KBM-7 (cell line): Measurements from ENCODE around the gene TFPT.
"Not testable (repeated sequence)": the region's sequence is repeated elsewhere in the genome, so short reads cannot be mapped to it uniquely, and the experiment has no call there.

Experiments
- DNase-seq: peaks from one replicate; pipeline ENCODE4 v3.0.0-alpha.2; 2015
- in situ Hi-C: fragments of 300-500 bp; cut with MboI; formaldehyde crosslinking; loops from 2 replicates; pipeline ENCODE4 v1.14.3; 2020; ENCODE audit warnings: low sequenced_read_pairs, low pct_unique_long_range_greater_than_20kb, mixed read lengths

TFPT gene

DNA sequence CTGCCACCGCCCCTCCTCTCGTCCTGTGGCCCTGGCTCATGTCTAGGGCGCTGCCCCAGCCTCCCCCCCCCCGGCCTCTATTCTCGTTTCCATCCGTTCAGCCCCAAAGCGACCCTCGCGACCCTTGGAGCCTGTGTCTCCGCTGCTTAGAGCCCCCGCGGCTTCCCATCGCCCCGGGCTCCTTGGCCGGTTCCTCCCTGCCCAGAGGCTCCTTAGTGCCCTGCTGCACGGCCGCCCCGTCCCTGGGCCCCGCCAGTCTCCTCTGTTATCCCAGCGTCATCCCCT, 12.9 kb upstream of the TFPT start:
- in situ Hi-C loops: no loop called here
- no peak for DNase-seq

DNA sequence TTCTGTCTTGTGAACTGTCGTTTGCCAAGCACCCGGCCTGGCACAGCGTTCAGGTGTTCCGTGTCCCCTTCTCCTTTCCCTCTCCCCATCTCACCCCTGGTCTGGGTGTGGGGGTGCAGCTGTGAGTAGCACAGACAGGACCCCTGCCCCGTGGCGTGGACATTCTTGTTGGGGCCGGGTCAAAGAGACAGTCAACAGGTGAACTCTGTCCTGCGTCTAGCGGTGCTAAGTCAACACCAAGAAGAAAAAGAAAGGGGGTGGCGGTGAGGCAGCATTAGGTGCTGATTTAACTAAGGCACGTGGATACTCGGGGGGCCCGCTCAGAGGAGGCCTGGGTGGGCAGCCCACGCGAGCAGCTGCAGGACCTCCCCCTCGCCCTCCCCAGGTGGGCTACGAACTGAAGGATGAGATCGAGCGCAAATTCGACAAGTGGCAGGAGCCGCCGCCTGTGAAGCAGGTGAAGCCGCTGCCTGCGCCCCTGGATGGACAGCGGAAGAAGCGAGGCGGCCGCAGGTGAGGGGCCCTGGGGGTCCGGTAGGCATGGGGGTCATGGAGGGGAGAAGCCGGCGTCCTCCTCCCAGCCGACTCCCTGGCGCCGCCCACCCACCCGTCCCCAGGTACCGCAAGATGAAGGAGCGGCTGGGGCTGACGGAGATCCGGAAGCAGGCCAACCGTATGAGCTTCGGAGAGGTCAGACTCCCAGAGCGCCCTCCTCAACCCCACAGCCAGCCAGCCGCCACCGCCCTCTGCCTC, 12.4 kb upstream of the TFPT start:
- in situ Hi-C loops: no loop called here
- DNase-seq: no peak

DNA sequence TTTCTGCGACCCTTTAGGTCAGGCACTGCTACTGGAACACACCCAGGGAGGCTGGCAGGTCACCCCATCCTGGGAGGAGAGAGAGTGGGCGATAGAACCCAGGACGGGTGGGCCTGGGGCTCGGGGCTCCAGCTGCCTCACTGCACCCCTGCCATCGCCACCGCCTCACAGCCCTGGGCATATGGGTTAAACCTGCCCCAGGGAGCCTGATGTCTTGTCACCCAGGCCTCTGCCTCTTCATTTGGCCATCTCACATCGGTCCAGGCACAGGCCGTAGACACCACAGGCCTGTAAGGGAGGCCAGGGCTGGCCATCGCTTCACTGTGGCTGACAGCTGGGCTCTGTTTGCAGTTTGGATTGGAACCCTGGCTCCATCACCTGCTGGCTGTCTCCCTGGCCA, 10.3 kb upstream of the TFPT start:
- in situ Hi-C loops: no loop called here

DNA sequence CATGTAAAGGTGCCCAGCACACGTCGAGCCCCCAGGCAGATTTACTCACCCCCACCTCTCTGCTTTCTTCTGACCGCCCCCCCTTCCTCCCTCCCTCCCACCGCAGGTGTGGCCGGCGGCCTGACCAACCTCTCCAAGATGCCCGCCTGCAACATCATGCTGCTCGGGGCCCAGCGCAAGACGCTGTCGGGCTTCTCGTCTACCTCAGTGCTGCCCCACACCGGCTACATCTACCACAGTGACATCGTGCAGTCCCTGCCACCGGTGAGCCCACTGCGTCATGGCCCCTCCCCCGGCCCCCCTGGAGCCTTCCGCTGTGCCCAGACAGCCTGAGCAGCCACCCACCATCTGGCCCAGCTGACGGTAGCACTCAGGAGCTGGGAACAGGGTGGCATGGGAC, 8.9 kb upstream of the TFPT start:
- DNase-seq: no peak
- in situ Hi-C loops: no loop called here

More for the DNA sequence above, 10.3 kb upstream of the TFPT start:
- no peak for DNase-seq

DNA sequence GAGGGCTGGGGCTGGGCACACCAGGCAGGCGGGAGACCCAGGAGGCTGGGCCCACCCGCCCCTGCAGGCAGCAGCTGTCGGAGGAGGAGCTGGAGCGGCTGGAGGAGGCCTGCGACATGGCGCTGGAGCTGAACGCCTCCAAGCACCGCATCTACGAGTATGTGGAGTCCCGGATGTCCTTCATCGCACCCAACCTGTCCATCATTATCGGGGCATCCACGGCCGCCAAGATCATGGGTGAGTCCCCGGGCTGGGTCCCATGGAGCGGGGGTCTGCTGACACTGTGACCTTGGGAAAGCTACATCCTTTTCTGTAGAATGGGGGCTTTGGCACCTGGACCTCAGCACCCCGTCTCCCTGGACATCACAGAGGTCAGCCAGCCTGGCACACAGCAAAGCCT, 8.2 kb upstream of the TFPT start:
- in situ Hi-C loops: no loop called here
- no peak for DNase-seq

DNA sequence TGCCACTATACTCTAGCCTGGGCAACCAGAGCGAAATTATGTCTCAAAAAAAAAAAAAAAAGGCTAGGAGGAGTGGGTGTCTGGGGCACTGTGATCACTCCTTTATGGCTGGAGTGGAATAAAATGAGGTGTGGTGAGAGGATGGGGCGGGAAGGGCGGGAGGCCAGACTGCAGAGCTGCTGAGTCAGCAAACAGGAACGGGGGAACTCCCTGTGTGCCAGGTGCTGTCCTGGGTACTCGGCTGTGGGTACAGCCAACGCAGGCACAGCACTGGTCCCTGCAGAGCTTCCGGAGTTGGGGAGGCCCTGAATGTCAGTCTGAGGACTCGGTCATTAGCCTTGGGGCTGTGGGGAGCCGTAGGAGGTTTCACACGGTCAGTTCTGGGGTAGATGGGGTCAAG, 5.8 kb upstream of the TFPT start:
- no peak for DNase-seq
- in situ Hi-C loops: no loop called here

DNA sequence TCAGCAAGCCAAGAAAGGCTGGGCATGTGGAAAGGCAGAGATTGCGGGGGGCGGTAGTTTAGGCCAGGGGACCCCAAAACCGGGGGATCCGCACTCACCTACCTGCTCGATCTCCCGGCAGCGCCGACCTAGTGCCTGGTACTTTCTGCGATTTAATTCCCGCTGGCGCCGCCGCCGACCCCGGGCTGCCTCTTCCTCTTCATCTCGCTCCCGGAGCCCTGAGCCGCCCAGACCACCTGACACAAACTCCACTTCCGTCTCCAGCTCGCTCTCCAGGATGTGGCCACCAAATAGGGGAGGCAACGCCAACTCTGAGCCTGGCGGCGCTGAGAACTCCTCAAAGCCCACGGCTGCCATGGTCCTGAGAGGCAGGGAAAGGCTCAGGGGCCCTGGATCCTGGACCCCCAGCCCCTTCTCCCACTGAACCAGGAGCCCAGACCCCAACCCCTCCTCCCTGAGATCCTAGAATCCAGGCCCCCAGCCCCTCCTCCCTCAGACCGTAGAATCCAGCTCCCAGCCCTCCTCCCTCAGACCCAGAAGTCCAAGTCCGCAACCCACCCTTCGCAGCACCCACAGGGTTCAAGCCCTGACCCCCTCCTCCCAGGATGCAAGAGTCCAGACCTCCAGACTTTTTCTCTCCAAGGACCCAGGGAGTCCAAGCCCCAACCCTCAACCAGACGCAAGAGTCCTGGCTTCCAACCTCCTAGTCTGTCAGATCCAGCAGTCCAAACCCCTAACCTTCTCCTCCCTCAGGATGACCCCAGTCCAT, 933 bp downstream of the TFPT start:
- DNase-seq: peak; percentile 74
- in situ Hi-C loops: no loop called here

DNA sequence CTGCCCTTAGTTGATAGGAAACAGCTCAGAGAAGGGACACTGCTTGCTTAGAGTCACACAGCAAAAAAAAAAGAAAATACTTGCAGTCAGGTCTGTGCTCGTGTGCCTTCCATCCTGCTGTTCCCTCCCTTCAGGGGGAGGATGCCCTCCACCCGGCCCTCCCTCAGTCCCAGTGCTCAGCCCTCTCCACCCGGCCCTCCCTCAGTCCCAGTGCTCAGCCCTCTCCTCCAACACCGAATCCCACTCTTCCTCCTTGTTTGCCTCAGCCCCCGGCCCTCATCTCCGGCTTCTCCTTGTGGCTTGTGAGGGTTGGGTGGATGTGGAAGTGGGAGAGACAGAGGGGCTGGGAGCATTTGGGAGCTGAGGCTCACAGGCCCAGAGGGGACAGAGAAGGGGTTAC, 5.8 kb downstream of the TFPT start:
- DNase-seq: no peak
- in situ Hi-C loops: no loop called here

DNA sequence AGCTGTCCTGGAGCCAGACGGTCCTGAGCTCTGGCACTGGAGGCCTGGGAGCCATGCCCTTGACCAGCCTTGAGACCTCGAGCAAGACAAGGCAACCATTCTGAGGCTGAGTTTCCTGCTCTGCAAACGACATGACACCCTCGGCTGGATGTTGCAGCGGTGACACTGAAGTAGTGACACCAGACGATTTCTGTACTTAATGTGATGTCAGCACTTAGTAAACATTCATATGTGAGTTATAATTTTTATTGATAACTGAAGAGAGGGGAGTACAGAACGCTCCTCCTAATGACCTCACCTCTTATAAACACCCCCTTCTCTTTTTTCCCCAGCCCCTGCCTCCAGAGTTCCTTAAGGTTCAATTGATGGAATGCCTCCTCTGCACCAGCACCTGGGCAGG, 7.0 kb downstream of the TFPT start:
- DNase-seq: no peak
- in situ Hi-C loops: no loop called here

DNA sequence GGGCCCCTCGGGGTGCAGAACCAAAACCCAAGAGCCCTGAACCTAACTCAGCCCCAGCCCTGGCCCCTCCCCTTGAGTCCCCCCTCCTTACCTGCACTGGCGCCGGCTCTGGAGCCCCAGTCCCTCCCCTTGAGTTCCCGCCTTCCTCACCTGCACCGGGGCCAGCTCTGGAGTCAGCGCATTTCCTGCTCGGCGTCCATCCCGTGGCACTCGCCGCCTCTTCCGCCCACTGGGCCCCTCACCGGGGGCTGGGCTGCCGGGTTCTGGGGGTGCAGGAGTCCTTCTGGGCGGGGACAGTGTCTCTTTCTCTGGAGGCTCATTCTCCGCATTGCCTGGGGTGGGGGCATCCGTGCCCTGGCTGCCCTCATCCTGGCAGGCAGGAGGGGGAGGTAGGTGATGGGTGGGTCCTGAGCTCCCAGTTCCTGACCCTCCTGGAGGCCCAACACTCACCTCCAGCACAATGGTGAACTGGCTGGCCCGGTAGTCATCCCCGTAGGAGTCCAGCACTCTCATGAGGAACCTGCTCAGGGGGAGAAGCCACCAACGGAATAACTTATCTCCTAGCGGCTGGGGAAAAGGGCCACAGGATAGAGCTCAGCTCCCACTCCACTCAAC, 7.5 kb downstream of the TFPT start:
- no peak for DNase-seq

DNA sequence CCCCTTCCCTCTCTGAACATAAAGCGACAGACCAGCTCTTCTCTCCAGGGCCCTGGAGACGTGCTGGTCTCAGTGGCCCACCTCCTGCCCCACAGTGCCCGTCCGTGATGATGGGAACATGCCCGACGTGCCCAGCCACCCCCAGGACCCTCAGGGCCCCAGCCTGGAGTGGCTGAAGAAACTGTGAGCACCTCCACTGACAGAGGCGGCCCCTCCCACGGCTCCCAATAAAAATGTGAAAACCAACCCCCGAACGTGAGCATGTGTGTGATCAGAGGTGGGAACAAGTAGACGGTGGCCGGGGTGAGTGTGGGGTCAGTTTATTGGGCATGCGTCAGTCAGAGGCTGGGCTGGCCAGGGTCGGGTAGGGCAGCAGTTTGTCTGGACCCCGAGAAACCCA, 8.7 kb downstream of the TFPT start:
- DNase-seq: no peak
- in situ Hi-C loops: no loop called here

More for the DNA sequence above, 7.5 kb downstream of the TFPT start:
- in situ Hi-C loops: no loop called here

DNA sequence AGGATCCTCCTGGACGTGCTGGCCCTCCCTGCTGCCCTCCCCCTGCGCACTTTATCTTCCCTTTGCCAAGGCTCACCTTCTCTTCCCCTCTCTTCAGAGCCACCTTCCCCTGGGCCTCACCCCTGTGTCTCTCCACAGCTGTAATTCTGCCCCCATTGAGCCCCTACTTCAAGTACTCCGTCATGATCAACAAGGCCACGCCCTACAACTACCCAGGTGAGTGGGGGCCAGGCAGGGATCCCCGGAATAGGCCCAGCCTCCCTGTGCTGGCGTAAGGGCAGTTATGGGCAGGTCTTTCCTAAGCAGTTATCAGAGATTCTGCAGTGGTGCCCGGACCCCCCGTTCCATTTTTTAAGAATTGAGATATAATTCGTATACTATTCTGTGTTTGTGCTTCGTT, 9.7 kb downstream of the TFPT start:
- in situ Hi-C loops: no loop called here
- no peak for DNase-seq

DNA sequence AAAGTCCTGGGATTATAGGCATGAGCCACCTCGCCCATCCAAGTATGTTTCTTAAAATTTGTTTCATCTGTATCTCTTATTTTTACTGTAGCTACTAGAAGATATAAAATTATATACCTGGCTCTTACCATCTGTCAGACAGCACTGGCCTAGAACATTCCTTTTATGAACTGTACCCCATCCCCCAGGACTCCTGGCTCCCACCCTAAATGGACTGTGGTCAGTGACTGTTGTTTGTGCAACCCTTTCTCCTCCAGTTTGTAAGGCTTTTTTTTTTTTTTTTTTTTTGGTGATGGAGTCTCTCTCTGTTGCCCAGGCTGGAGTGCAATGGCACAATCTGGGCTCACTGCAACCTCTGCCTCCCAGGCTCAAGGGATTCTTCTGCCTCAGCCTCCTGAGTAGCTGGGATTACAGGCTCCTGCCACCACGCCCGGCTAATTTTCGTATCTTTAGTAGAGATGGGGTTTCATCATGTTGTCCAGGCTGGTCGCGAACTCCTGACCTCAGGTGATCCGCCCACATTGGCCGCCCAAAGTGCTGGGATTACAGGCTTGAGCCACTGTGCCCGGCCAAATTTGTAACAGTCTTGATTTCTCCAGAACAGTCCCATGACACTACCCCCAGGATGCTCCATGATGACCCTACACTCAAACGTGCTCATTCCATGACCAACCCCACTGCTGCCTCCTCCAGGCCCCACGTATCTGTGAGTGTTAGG, 10.3 kb downstream of the TFPT start:
- no peak for DNase-seq
- in situ Hi-C loops: no loop called here

DNA sequence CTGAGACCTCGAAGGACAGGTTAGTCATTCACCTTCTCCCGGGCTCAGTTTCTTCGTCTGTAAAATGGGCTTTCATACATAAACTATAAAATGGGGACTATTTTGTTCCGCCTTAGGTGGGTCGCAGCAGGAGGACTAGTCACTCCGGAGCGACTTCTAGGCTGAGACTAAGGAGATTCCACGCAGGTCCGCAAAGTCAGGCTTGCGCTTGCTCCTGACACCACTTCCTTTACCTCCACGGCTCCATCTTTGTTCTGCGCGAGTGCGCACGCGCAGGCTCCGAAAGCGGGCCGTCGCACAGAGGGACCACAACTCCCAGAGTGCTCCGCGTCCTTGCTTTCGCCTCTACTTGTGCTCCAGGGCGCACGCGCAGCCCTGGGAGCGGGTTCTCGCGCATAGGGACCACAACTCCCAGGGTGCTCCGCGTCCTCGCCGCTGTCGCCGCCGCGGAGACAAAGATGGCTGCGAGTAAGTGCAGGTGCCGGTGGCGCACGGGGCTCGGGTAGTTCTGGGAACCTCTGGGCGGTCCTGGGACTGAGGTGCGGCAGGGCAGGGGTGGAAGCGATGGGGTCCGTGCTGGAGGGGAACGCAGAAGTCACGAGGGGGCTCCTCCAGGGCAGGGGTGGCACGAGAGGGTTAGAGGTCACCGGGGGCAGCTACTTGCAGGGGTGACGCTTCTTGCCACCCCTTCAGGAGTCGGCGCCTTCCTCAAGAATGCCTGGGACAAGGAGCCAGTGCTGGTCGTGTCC, 12.9 kb downstream of the TFPT start, which contains the start of gene NDUFA3:
TSS of gene NDUFA3 (plus strand) at position 435 of the 749 bp plus-strand sequence. CDS start at position 459, 24 bp downstream.
- DNase-seq: peak; percentile 96
- in situ Hi-C loops: no loop called here

DNA sequence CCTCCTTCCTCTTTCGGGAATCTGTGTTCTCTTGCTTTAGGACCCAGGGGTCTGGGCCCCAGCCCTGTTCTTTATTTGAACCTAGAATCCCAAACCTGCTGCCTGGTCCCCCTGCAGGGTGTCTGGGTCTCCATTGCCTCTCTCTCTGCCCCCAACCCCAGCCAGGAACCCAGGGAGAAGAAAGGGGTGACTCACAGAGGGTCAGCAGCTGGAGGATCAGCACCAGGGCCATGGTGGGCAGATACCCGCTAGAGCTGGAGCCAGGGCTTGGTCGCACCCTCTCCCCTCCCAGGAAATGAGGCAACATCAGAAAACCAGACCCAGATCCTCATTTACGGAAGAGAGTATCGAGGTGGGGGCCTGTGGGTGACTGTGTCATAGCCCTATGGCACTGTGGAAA, 14.9 kb downstream of the TFPT start, which contains the start of gene OSCAR:
TSS of gene OSCAR (minus strand) at position 243 of the 400 bp plus-strand sequence. CDS start at position 232, 11 bp downstream.
- DNase-seq: no peak
- in situ Hi-C loops: no loop called here

DNA sequence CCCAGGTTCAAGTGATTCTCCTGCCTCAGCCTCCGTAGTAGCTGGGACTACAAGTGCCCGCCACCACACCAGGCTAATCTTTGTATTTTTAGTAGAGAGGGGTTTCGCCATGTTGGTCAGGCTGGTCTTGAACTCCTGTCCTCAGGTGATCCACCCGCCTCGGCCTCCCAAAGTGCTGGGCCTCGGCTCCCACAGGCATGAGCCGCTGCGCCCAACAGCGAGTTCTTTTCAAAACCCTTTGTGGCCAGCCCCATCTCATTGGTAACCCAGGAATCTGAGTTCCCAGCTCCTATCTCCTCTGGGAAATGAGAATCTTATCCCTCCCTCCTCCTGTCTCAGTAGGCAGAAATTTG, 15.6 kb downstream of the TFPT start:
- DNase-seq, in situ Hi-C loops: not testable (repeated sequence)

DNA sequence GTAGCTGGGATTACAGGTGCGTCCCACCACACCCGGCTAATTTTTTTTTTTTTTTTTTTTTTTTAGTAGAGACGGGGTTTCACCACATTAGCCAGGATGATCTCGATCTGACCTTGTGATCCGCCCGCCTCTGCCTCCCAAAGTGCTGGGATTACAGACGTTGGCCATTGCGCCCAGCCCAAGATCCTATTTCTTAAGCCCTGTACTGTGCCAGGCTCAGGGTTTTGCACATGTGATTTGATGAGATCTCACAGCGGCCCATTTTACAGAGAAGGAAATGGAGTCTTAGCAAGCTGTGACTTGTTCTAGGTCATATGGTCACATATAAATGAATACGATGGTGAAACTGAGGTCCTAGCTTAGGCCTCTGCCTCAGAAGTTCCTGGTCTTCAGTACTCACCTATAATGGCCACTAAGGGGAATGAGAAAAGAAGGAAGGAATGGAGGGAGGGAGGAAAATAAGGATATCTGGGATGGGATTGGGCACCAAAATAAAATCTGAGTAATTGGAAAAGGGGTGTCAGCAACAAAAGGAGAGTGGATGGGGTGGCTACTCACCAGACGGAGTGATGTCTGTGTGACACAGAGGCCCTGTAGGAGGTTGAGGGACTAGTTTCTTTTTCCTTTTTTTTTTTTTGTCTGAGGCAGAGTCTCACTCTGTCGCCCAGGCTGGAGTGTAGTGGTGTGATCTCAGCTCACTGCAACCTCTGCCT, 16.1 kb downstream of the TFPT start:
- in situ Hi-C loops: no loop called here
- no peak for DNase-seq

DNA sequence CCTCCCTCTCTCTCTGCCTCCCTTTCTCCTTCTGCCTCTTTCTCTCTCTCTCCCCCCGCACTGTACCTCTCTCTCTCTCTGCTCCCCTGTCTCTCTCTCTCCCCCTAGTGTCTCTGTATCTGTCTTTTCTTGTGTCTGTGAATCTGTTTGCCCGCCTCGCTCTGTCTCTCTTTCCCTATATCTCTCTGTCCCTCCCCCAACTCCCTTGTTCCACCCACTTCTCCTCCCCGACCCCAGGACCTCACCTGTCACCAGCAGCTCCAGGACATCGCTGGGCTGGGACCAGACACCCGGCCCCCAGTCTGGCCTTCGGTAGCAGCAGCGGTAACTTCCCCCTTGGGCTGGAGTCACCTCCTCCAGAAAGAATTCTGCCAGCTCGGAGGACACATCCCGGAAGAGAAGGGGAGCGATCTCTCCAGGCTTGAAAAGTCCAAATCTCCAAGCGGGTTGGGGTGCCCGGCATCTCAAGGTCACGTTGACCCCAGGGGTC, 18.8 kb downstream of the TFPT start:
- peak; percentile 65 for DNase-seq
- in situ Hi-C loops: no loop called here
